NCI-H748 (cell line): ENCODE results near the gene ZNF550.

Experiments used
- DNase-seq: peaks from one replicate; lab custom pipeline; 2025; ENCODE audit not compliant: unreplicated experiment; lab: John Stamatoyannopoulos, UW

ZNF550 gene

GRCh38 chr19:57559404-57560025 is at the start of gene ZNF550:
Gene ZNF550 (minus strand): TSS chr19:57559863. CDS start chr19:57559682, 181 bp downstream.
- DNase-seq: peak; percentile 90

DNA sequence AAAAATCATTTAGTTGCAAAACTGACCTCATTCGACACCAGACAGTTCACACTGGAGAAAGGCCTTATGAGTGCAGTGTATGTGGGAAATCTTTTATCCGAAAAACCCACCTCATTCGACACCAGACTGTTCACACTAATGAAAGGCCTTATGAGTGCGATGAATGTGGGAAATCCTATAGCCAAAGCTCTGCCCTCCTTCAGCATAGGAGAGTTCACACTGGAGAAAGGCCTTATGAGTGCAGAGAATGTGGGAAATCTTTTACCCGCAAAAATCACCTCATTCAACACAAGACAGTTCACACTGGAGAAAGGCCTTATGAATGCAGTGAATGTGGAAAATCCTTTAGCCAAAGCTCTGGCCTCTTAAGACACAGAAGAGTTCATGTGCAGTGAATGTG is 47.3 kb upstream of the ZNF550 start:
- no peak for DNase-seq

- peak; percentile 97 for DNase-seq
Observed at GRCh38 chr19:57599761-57600383, 40.2 kb upstream of the ZNF550 start, which contains the start of gene ZNF530. Gene ZNF530 (plus strand): TSS chr19:57599885. CDS start chr19:57604346, 4,461 bp downstream.

- no peak for DNase-seq
Observed at GRCh38 chr19:57599377-57599760, 39.7 kb upstream of the ZNF550 start.

DNA sequence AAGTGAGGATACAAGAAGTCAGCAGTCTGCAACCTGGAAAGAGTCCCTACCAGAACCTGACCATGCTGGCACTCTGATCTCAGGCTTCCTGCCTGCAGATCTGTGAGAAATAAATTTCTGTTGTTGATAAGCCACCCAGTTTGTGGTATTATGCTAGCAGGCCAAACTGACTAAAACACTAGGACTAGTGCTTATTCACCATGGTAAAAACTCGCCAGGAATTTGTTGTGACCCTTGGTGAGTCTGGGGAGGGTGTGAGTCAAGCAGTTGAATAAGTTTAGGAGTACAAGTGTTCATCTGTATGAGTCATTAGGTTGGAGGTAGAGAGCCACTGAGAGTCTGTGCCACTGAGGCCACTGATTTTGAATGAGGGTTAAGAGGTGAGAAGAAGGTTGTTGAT is 27.9 kb upstream of the ZNF550 start:
- DNase-seq: no peak

DNA sequence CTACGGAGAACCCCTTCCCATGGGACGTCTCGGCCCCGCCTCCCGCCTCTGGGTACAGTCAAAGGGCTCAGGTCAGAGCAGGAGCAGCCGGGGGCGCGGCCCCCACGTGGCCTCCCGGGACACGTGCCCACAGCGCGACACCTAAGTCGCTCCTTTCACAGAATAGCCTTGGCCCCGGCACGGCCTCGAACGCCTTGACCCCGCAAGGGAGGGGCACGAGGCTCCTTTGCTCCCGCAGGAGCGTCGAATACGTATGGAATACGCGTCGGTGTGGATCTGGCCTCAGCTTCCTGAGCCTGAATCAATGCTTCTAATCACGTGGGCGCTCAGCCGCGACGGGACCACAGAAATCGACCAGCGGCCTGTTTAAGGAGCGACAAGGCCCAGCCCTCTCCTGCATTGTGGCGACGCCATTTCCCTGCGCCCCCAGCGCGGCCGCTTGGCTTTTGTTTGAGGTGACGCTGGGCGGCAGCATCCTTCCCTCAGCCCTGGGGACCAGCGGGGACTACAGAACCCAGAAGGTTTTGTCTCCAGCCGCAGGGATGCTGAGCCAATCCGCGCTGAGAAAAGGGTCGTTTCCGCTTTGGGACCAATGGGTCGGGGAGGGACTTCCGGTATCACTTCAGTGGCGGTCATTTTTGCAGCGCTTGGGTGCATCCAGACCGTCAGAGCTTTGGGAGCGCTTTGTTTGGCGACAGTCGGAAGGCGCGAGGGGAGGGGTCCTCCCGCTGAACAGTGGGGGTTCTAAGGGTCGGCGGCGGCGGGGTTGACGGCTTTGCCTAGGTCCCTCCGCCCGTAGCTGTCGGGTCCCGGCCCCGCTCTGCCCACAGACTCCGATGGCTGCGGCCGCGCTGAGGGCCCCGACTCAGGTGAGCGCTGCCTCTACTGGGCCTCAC is 24.1 kb upstream of the ZNF550 start, which contains the start of gene ZIK1:
Gene ZIK1, plus strand, starts transcription at position 625 of the 896 bp plus-strand sequence. Its CDS starts 212 bp downstream, at position 837.
- peak; percentile 99 for DNase-seq

- DNase-seq: no peak
Observed at GRCh38 chr19:57583104-57583520, 23.4 kb upstream of the ZNF550 start.

DNA sequence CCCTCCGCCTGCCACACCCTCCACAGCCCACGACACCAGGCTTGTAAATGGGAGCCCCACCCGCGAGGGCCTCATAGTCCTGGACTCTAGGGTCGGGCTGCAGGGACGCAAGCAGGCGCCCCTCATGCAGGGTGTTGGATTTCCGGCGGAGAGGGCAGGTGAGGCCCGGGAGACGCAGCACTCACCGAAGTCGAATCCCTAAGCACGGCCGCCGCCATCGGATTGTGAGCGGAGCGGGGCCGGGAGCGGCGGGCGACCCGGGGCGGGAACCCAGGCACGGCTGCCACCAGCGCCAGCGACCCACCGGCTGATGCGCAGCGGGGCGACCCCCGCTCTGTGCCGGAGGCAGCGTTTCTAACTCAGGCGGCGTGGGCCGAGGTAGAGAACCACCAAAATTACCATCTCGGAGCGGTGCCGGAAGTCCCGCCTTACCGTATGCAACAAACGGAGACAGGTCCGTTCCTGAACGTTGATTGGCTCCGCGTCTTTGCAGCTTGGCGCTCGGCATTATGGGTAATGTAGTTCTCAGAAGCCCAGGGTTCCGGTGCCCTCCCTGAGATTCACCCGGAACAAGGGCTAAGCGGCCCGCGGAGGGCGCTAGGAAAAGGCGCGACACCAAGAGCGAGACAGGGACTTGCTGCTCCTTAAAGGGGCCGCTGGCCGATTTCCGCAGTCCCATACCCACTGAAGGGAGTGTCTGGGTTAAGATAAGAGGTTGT is 19.0 kb upstream of the ZNF550 start, which contains the start of gene ZNF416:
Gene ZNF416, minus strand, starts transcription at position 425 of the 719 bp plus-strand sequence. Its CDS starts 207 bp downstream, at position 218.
- peak; percentile 100 for DNase-seq

DNA sequence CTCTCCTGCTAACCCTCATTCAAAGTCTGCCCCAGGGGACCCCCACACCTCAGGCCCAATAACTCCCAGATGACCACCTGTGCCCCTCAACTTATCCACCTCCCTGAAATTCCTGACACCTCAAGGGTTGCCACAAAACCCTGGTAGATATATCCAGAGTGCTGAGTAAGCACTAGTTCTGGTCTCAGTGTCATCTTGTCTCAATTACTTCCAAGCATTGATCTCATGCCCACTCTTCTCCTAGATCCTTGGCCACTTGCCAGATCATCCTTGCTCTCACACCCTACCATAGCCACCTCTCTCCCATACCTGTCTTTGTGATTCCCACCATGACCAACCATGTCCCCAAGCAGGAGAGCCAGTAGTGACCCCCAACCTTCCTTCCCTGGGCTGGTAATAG is 17.0 kb upstream of the ZNF550 start:
- DNase-seq: no peak

GRCh38 chr19:57572415-57572947 is 12.8 kb upstream of the ZNF550 start:
- DNase-seq: no peak

DNA sequence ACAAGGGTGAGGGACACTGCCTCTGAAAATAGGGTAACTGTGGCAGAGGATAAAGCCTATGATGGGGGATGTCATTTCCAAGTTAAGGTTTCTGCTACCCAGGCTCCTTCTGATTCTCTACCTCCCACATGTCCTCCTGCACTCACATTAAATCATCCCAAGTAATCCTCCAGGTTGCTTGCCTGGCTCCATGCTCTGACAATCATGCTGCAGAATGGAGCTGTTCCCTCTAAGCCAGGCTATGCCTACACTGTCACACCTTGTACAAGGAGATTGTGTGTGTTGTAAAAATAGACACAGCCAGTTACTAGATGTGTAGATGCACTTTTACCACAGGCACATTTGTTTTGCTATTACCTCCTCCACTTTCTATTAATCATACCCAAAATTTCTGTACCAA is 11.0 kb upstream of the ZNF550 start:
- DNase-seq: no peak

DNA sequence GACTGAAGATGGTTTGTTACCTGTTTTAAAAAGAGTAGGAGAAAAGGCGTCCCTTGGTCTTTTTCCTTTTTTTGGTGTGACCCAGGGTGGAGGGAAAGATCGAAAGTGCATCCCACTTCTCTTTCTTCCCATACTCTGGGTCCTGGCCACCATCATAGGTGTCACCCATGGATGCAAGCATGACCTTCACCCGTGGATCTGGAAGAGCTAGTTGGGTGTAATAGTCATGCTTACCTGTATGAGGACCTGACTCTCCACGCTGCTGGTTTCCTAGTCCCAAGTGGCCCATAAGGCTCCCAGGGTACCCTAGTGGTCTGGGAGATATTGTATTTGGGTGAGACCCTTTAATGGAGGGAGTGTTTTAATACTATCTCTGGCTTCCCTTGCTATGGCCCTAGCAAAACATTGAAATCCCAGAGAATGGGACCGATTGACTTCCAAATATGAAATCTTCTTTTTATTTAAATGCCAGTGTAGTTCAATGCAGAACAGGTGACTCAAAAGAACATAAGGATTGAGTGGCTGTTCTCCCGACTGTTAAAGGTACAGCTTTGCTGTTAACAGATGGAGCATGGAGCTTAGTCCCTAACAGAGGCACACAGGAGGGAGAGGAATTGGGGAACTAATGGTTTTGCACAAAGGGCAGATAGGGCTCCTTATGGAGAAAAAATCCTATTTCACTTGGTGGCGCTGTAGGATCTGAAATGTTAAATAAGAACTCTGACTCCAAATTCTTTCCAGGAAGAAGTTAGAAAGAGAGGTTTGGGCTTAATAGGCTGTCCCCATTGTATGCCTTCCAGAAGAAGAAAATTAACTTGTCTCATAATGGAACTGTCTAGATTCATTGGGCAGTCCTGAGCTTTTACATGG is 7.0 kb upstream of the ZNF550 start:
- peak; percentile 60 for DNase-seq

- DNase-seq: no peak
Observed at GRCh38 chr19:57563547-57563946, 3.9 kb upstream of the ZNF550 start.

GRCh38 chr19:57560049-57560491 is 407 bp upstream of the ZNF550 start:
- DNase-seq: peak; percentile 38

- peak; percentile 43 for DNase-seq
Observed at GRCh38 chr19:57559008-57559403, 657 bp downstream of the ZNF550 start.

DNA sequence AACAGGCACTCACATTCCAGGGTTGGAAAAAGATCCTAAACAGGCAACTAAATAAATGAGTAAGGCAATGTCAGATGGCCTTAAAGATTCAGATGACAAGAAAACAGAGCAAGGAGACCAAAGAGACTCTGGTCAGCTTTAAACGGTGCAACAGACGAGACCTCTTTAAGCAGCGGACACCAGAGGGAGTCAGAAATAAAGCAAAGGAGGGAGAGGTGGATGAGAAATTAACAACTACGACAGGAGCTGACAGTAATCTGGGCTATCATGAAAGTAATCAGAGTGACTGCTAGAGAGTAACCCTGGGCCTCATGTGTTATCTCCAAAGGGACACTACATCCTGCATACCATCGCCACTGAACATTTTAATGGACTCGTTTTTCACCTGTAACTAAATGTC is 1.1 kb downstream of the ZNF550 start:
- no peak for DNase-seq

DNA sequence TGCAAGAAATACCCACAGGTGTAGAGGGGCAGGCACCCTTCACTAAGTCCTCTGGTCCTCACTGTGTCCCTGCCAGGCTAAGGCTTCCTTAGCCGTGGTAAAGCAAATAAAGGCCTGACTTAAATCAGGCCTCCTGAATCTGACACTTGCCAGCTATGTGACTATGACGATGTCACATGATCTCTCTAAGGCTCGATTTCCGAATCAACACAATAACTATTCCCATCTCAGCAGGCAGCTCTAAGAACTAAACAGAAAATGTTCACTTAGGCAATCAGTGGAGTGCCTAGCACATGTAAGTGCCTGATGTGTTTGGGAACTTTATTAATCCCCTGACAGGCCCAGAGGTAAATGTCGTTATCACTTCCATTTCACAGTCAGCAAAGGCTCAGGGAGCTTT is 2.0 kb downstream of the ZNF550 start:
- no peak for DNase-seq

GRCh38 chr19:57552432-57552831 is 7.2 kb downstream of the ZNF550 start:
- no peak for DNase-seq

DNA sequence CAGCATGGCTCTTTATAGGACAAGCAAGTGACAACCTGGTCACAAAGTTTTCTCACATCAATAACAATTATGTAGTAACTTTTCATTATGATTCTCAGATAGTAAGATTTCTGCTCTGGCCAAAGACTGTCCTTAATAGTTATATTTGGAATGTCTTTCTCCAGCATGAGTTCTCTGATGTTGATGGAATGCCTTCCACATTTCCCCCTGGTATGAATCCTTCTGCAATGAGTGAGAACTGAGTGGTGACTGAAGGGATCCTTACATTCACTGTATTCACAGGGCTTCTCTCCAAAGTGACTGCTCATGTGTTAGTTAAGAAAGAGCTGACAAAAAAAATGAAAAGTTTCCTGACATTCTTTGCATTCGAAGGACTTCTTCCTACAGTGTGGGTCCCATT is 13.2 kb downstream of the ZNF550 start:
- DNase-seq: no peak
